NB4 (cell line): ENCODE measurements around the gene ISG15.

Experiments used
- MYC ChIP-seq: IDR thresholded peaks from 2 replicates; pipeline ENCODE4 v1.6.1; 2011; ENCODE audit warnings: low read depth, low read length
- POLR2A ChIP-seq: IDR thresholded peaks from 2 replicates; pipeline ENCODE4 v1.6.1; 2011; ENCODE audit warnings: mild to moderate bottlenecking; ENCODE audit not compliant: insufficient read length; ENCODE audit errors: extremely low read depth
- TF ChIP-seq, protein P1 (sequence below): IDR thresholded peaks from one replicate; pipeline ENCODE4 v1.5.1; 2012; ENCODE audit warnings: low read depth, low read length

DNA sequence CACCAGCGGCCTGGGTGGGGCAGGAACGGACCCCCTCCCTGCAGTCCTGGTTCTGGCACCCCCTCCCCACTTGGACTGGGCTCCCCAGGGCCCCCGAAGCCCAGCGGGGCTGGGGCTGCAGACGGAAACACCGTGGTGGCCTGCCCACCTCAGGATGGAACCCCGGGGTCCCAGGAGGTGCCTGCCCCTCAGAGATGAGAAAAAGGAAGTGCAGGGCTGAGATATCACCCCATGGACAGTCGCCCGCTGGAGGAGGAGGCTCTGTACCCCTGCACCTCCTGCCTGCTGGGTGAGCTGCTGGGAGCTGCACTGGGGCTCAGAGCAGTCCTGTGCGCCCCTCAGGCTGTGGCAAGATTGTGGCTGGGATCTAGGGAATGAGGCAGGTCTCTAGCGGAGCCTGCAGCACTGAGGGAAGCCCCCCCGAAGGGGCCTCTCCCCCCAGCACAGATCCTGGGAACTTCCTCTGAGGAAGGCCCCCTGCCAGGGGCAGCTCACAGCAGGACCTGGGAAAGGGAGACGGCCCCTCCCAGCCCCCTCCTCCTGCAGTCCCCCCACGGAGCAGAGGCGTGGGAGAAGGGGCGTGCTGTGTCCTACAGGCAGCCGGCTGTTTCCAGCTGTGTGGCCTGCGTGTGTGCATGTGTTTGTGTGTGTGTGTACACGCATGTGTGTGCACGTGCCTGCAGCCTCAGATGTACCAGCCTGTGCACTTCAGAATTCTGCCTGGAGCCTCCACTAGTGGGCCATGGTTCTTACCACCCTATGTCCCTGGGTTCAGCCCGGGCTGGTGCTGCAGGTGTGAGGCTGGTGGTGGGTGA is 13.5 kb downstream of the ISG15 start:
- TF ChIP-seq MYC (no peak), POLR2A (no peak)
- TF ChIP-seq, protein P1, sequence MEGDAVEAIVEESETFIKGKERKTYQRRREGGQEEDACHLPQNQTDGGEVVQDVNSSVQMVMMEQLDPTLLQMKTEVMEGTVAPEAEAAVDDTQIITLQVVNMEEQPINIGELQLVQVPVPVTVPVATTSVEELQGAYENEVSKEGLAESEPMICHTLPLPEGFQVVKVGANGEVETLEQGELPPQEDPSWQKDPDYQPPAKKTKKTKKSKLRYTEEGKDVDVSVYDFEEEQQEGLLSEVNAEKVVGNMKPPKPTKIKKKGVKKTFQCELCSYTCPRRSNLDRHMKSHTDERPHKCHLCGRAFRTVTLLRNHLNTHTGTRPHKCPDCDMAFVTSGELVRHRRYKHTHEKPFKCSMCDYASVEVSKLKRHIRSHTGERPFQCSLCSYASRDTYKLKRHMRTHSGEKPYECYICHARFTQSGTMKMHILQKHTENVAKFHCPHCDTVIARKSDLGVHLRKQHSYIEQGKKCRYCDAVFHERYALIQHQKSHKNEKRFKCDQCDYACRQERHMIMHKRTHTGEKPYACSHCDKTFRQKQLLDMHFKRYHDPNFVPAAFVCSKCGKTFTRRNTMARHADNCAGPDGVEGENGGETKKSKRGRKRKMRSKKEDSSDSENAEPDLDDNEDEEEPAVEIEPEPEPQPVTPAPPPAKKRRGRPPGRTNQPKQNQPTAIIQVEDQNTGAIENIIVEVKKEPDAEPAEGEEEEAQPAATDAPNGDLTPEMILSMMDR = no peak
